GM23248 (cell line): ENCODE data around the gene BTBD7. TPM values are rescaled to one million over a fixed set of nuclear protein-coding genes. Genes with fewer than 3 reads are reported as not detected.
A peak's percentile ranks its signal among the peaks of the same experiment; 100 is the strongest.

Experiments
- DNase-seq: peaks from one replicate; pipeline ENCODE4 v3.0.0-alpha.2; 2015
- H2AFZ ChIP-seq: fragments of 200-600 bp; sonication (generic); 2 replicates; pipeline ENCODE4 v1.6.1; 2016; ENCODE audit warnings: antibody characterized with exemption
- H3F3A ChIP-seq: fragments of 200-600 bp; sonication (generic); 2 replicates; pipeline ENCODE4 v1.6.1; 2016; ENCODE audit warnings: mild to moderate bottlenecking, antibody characterized with exemption, mixed run types; ENCODE audit not compliant: insufficient read depth
- H3K27ac ChIP-seq: fragments of 200-600 bp; sonication (generic); 2 replicates; pipeline ENCODE4 v1.5.1; 2016; ENCODE audit warnings: mild to moderate bottlenecking
- H3K27me3 ChIP-seq: fragments of 200-600 bp; sonication (generic); replicated peaks from 2 replicates; pipeline ENCODE4 v1.6.1; 2016; ENCODE audit warnings: mild to moderate bottlenecking; ENCODE audit not compliant: insufficient read depth
- H3K36me3 ChIP-seq: fragments of 200-600 bp; sonication (generic); 2 replicates; pipeline ENCODE4 v1.6.1; 2016; ENCODE audit warnings: low read depth, mild to moderate bottlenecking
- H3K4me1 ChIP-seq: fragments of 200-600 bp; sonication (generic); 2 replicates; pipeline ENCODE4 v1.6.1; 2016; ENCODE audit warnings: mild to moderate bottlenecking; ENCODE audit not compliant: insufficient read depth
- H3K4me2 ChIP-seq: fragments of 200-600 bp; sonication (generic); one replicate; pipeline ENCODE4 v1.6.1; 2016; ENCODE audit warnings: mild to moderate bottlenecking; ENCODE audit not compliant: unreplicated experiment
- H3K4me3 ChIP-seq: fragments of 200-600 bp; sonication (generic); 2 replicates; pipeline ENCODE4 v1.5.1; 2016; ENCODE audit warnings: mild to moderate bottlenecking
- H3K79me2 ChIP-seq: fragments of 200-600 bp; sonication (generic); 2 replicates; pipeline ENCODE4 v1.6.1; 2016; ENCODE audit warnings: mild to moderate bottlenecking; ENCODE audit not compliant: insufficient read depth
- H3K9ac ChIP-seq: fragments of 200-600 bp; sonication (generic); 2 replicates; pipeline ENCODE4 v1.6.1; 2016; ENCODE audit warnings: mild to moderate bottlenecking
- H3K9me2 ChIP-seq: fragments of 200-600 bp; sonication (generic); 2 replicates; pipeline ENCODE4 v1.6.1; 2016; ENCODE audit warnings: mixed run types, mild to moderate bottlenecking, moderate library complexity; ENCODE audit not compliant: insufficient read depth
- H3K9me3 ChIP-seq: fragments of 200-600 bp; sonication (generic); one replicate; pipeline ENCODE4 v1.6.1; 2017; ENCODE audit warnings: low read depth
- H4K20me1 ChIP-seq: fragments of 200-600 bp; sonication (generic); 2 replicates; pipeline ENCODE4 v1.6.0; 2016; ENCODE audit not compliant: insufficient read depth
- EZH2 ChIP-seq: fragments of 200-600 bp; sonication (generic); IDR thresholded peaks from 2 replicates; pipeline ENCODE4 v1.6.1; 2018; ENCODE audit warnings: antibody characterized with exemption, mild to moderate bottlenecking; ENCODE audit not compliant: insufficient read depth, poor library complexity, severe bottlenecking
- EZH2phosphoT487 ChIP-seq: fragments of 200-600 bp; sonication (generic); IDR thresholded peaks from 2 replicates; pipeline ENCODE4 v1.6.1; 2018; ENCODE audit warnings: antibody characterized with exemption, moderate library complexity, mild to moderate bottlenecking, low read depth; ENCODE audit not compliant: insufficient read depth
- WGBS, 2 experiments: methylation state at CpG; one replicate each; pipeline ENCODE4 v1.1.6; 2015 to 2017; ENCODE audit warnings: low lambda C conversion rate in 2 of 2, low coverage in 1 of 2; ENCODE audit errors: missing lambda C conversion rate in 2 of 2; 5-methylcytosine and 5-hydroxymethylcytosine counted together
- in situ Hi-C: fragments of 300-500 bp; cut with MboI; formaldehyde crosslinking; loops from 2 replicates; pipeline ENCODE4 v1.15.0; 2020
- polyA plus RNA-seq: library from polyadenylated mRNA; unstranded; fragments of >200 nt; fragmentation: Nextera tagmentation; extraction: Ambion mirVana; gene quantifications from 2 replicates; pipeline ENCODE4 v1.2.1, GENCODE V29; 2016
- total RNA-seq: library from RNA; depleted of rRNA; stranded (reverse); fragments of >200 nt; shearing (Covaris generic); gene quantifications from 2 replicates; pipeline ENCODE4 v1.2.3, GENCODE V29; 2014

BTBD7 gene
- total and polyA plus RNA-seq, 2 experiments from 2014 or later, result 14.3 to 18.2 TPM

GRCh38 chr14:93223565-93223964 lies 109.3 kb downstream of the BTBD7 start:
- Histone ChIP-seq H2AFZ (no peak overlapping the region), H3K9me3 (no peaks in the 10 kb centered on the region), H3K27me3 (no peaks in the 10 kb centered on the region), H3K9me2 (no peaks in the 10 kb centered on the region), H3F3A (no peaks in the 10 kb centered on the region), H3K9ac (no peak overlapping the region), H3K79me2 (no peaks in the 10 kb centered on the region), H4K20me1 (no peaks in the 10 kb centered on the region), H3K4me2 (no peak overlapping the region), H3K36me3 (peaks cover 8% of the 10 kb centered on the region; the same call in 1 of the 2 replicates), H3K4me3 (no peak overlapping the region), H3K4me1 (no peaks in the 10 kb centered on the region), H3K27ac (no peak overlapping the region)
- no peak for TF ChIP-seq EZH2
- TF ChIP-seq EZH2phosphoT487, result no peak
- WGBS, 2 experiments, result 96 to 97% methylated on average over 20 to 27 of the region's 27 CpGs
- in situ Hi-C loops, result no loop called here
- no peak for DNase-seq

GRCh38 chr14:93220509-93220908 lies 112.3 kb downstream of the BTBD7 start:
- Histone ChIP-seq H3F3A (no peaks in the 10 kb centered on the region), H2AFZ (no peak overlapping the region), H3K9ac (no peak overlapping the region), H3K79me2 (no peaks in the 10 kb centered on the region), H3K9me2 (no peaks in the 10 kb centered on the region), H3K4me1 (no peaks in the 10 kb centered on the region), H3K27me3 (no peaks in the 10 kb centered on the region), H3K27ac (no peak overlapping the region), H4K20me1 (no peaks in the 10 kb centered on the region), H3K9me3 (no peaks in the 10 kb centered on the region), H3K4me2 (no peak overlapping the region), H3K36me3 (peaks cover 8% of the 10 kb centered on the region; the same call in 1 of the 2 replicates), H3K4me3 (no peak overlapping the region)
- TF ChIP-seq EZH2phosphoT487 (no peak), EZH2 (no peak)
- in situ Hi-C loops, result no loop called here
- no peak for DNase-seq

GRCh38 chr14:93219103-93219726 lies 113.6 kb downstream of the BTBD7 start:
- no peak overlapping the region for H3K9ac ChIP-seq
- H3F3A ChIP-seq, result no peaks in the 10 kb centered on the region
- in situ Hi-C loops, result no loop called here
- no peaks in the 10 kb centered on the region for H3K79me2 ChIP-seq
- H3K27me3 ChIP-seq, result no peaks in the 10 kb centered on the region
- peak; percentile 75 for DNase-seq
- no peak overlapping the region for H3K27ac ChIP-seq
- H3K9me3 ChIP-seq, result no peaks in the 10 kb centered on the region
- H3K36me3 ChIP-seq, result peaks cover 13% of the 10 kb centered on the region; the same call in 1 of the 2 replicates
- no peaks in the 10 kb centered on the region for H3K9me2 ChIP-seq
- no peaks in the 10 kb centered on the region for H3K4me1 ChIP-seq
- H4K20me1 ChIP-seq, result no peaks in the 10 kb centered on the region
- H3K4me3 ChIP-seq, result no peak overlapping the region
- H3K4me2 ChIP-seq, result no peak overlapping the region
- WGBS, 2 experiments, result 54 to 60% methylated on average over 3 of the region's 3 CpGs
- no peak for TF ChIP-seq EZH2
- no peak for TF ChIP-seq EZH2phosphoT487
- H2AFZ ChIP-seq, result no peak overlapping the region

GRCh38 chr14:93214598-93214997 lies 118.2 kb downstream of the BTBD7 start:
- no peaks in the 10 kb centered on the region for H4K20me1 ChIP-seq
- no peak overlapping the region for H2AFZ ChIP-seq
- H3K79me2 ChIP-seq, result peaks cover 19% of the 10 kb centered on the region
- no peaks in the 10 kb centered on the region for H3K9me2 ChIP-seq
- no peak overlapping the region for H3K4me2 ChIP-seq
- no peaks in the 10 kb centered on the region for H3K4me1 ChIP-seq
- 96 to 99% methylated on average over 2 of the region's 2 CpGs for WGBS, 2 experiments
- no peaks in the 10 kb centered on the region for H3K9me3 ChIP-seq
- in situ Hi-C loops, result no loop called here
- DNase-seq, result no peak
- no peaks in the 10 kb centered on the region for H3F3A ChIP-seq
- H3K27me3 ChIP-seq, result no peaks in the 10 kb centered on the region
- no peak overlapping the region for H3K27ac ChIP-seq
- H3K36me3 ChIP-seq, result peaks cover 14% of the 10 kb centered on the region; the same call in 1 of the 2 replicates
- H3K4me3 ChIP-seq, result no peak overlapping the region
- no peak overlapping the region for H3K9ac ChIP-seq
- TF ChIP-seq EZH2, result no peak
- no peak for TF ChIP-seq EZH2phosphoT487

GRCh38 chr14:93212432-93212831 lies 120.4 kb downstream of the BTBD7 start:
- H4K20me1 ChIP-seq, result no peaks in the 10 kb centered on the region
- H3K36me3 ChIP-seq, result peaks cover 14% of the 10 kb centered on the region; the same call in 1 of the 2 replicates
- H3K4me2 ChIP-seq, result no peak overlapping the region
- no peak overlapping the region for H3K4me3 ChIP-seq
- no peak overlapping the region for H3K27ac ChIP-seq
- in situ Hi-C loops, result no loop called here
- no peaks in the 10 kb centered on the region for H3K9me2 ChIP-seq
- no peak for DNase-seq
- no peaks in the 10 kb centered on the region for H3K27me3 ChIP-seq
- H3K9ac ChIP-seq, result no peak overlapping the region
- 77 to 84% methylated on average over 3 of the region's 3 CpGs for WGBS, 2 experiments
- H2AFZ ChIP-seq, result no peak overlapping the region
- H3K9me3 ChIP-seq, result no peaks in the 10 kb centered on the region
- peaks cover 37% of the 10 kb centered on the region for H3K79me2 ChIP-seq
- no peak for TF ChIP-seq EZH2
- no peak for TF ChIP-seq EZH2phosphoT487
- peaks cover 17% of the 10 kb centered on the region for H3F3A ChIP-seq
- H3K4me1 ChIP-seq, result peaks cover 10% of the 10 kb centered on the region
